PC-9 (cell line): ENCODE measurements around the gene DDX39B.

Experiments
- CTCF ChIP-seq: fragments of 200-600 bp; sonication (generic); conservative IDR thresholded peaks from 2 replicates; pipeline ENCODE4 v1.6.1; 2017; ENCODE audit warnings: mixed run types, antibody characterized with exemption, mild to moderate bottlenecking, moderate library complexity
- EZH2 ChIP-seq: fragments of 200-600 bp; sonication (generic); IDR thresholded peaks from 2 replicates; pipeline ENCODE4 v1.8.0; 2017; ENCODE audit warnings: antibody characterized with exemption, low read depth

GRCh38 chr6:31497531-31498476 lies 44.0 kb downstream of the DDX39B start, which contains the start of gene MICB:
- no peak for TF ChIP-seq CTCF
- TF ChIP-seq EZH2: no peak
